SU-DHL-6 (cell line): ENCODE data around the gene C19orf25.

Experiments used
- CTCF ChIP-seq: fragments of 200-600 bp; sonication (generic); IDR thresholded peaks from one replicate; pipeline ENCODE4 v1.5.1; 2017; ENCODE audit warnings: antibody characterized with exemption, mild to moderate bottlenecking, low read length, moderate library complexity; ENCODE audit not compliant: insufficient read depth, poor library complexity, severe bottlenecking
- EZH2phosphoT487 ChIP-seq: fragments of 200-600 bp; sonication (generic), shearing (Covaris generic); conservative IDR thresholded peaks from 2 replicates; pipeline ENCODE4 v1.6.1; 2018; ENCODE audit warnings: mild to moderate bottlenecking, antibody characterized with exemption, low read length, moderate library complexity, mixed read lengths

GRCh38 chr19:1503089-1503924, 24.3 kb upstream of the C19orf25 start:
- TF ChIP-seq CTCF (peak; percentile 59), EZH2phosphoT487 (no peak)
